GM13977 (cell line): Measurements from ENCODE around the gene ASTN1.

Source experiments
- DNase-seq: peaks from one replicate; pipeline ENCODE4 v3.0.0; 2012; ENCODE audit warnings: low spot score
- CTCF ChIP-seq: IDR thresholded peaks from 2 replicates; pipeline ENCODE4 v1.5.1; 2012; ENCODE audit warnings: mild to moderate bottlenecking, control low read depth; ENCODE audit not compliant: insufficient read depth; ENCODE audit errors: extremely low read depth, missing control alignments
- in situ Hi-C: fragments of 300-500 bp; cut with MboI; formaldehyde crosslinking; loops from one replicate; pipeline ENCODE4 v1.12.0; 2022; ENCODE audit warnings: low sequenced_read_pairs, low pct_unique_long_range_greater_than_20kb, mixed read lengths, inconsistent platforms; ENCODE audit not compliant: unreplicated experiment

Gene ASTN1

GRCh38 chr1:176878750-176879536, 285.6 kb downstream of the ASTN1 start:
- in situ Hi-C loops, result no loop called here
- no peak for DNase-seq
- no peak for TF ChIP-seq CTCF

DNA sequence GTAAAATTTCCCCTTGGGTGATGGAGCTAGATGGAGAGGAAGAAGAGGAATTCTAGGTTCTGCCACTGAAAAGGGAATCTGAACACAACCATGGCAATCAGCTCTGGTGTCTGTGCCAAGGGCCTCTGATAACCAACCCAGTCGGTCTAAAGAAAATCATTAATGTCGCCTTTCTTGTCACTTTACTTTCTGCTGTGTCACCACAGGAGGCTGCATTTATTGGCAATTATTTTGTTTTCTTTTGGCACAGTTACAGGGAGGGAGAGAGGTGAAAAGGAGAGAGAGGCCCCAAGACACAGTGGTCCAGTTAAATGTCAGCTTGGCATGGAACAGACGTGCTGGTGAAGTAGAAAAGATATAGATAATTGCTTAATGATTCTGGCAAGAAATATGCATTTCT, 287.0 kb downstream of the ASTN1 start:
- no peak for TF ChIP-seq CTCF
- in situ Hi-C loops, result no loop called here
- DNase-seq, result no peak

DNA sequence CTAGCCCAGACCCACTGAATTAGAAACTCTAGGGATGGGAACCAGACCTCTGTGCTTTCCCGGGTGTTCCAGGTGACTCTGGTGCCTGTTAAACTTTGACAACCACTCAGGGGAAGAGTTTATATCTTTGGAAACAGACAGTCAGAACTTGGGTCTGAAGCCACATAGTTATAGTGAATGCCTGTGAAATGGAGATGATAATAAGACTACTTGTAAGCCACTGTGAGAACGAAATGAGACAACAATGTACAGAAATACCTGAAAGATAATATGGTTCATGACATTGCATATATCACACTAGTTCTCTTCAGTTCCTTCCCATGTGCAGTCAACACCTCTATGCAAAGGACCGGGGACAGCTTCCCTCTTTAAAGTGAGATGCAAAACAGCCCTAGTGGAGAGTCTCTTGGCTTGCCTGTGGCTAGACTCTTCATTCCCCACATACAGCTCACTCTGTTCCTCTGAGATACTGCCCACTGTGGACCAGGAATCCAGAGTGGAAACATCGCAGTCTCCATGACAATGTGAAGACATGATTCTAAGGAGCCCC, 287.5 kb downstream of the ASTN1 start:
- in situ Hi-C loops, result no loop called here
- no peak for TF ChIP-seq CTCF
- DNase-seq, result no peak

DNA sequence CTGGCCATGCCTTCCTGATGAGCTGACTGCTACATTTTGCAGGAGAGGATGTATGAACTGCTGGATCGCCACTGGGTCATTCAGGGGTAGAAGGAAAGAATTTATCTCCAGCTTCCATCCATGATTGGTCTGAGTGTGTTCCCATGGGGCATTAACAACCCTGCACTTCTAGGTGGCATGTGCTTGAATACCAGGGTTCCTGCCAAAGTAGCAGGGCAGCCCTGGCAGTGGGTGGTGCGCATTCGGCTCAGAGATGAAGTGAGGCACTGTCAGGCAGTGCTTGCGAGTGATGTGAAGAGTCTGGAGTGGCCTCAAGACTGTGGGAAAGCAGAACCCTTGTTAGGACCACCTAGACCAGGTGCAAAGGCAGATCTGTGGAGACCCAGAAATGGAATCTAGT, 294.9 kb downstream of the ASTN1 start:
- DNase-seq, result no peak
- TF ChIP-seq CTCF, result no peak

DNA sequence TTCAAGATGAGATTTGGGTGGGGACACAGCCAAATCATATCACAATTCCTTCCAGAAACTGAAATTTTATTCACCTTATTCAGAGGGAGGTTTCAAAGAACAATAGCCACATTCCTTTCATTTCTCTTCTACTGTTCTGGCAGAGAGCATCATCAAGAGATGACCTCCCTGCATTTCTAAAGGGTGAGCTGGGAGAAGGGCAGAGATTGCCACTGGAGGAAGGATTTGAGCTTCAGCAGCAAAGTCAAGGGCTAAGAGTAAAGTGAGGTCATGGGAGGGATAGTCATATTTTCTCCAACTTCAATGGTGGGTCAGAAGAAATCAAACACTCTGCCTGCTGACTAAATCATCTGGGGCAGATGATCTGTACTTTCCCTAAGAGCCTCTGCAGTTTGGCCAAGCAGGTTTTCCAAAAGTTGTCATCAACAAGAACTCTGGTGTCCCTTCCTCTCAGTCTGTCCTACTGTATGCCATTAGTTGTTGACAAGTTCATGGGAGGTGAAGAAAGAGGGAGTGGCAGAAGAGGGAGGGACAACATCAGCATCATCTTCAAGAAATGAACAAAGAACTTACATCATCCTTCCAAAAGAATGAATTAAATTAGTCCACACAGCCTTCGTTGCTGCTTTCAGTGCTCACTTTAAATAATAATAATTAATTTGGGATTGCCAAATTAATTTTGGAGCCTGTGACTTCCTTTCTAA, 298.3 kb downstream of the ASTN1 start:
- in situ Hi-C loops, result no loop called here
- DNase-seq, result no peak
- TF ChIP-seq CTCF, result no peak

More for the DNA sequence above, 294.9 kb downstream of the ASTN1 start:
- in situ Hi-C loops, result no loop called here

DNA sequence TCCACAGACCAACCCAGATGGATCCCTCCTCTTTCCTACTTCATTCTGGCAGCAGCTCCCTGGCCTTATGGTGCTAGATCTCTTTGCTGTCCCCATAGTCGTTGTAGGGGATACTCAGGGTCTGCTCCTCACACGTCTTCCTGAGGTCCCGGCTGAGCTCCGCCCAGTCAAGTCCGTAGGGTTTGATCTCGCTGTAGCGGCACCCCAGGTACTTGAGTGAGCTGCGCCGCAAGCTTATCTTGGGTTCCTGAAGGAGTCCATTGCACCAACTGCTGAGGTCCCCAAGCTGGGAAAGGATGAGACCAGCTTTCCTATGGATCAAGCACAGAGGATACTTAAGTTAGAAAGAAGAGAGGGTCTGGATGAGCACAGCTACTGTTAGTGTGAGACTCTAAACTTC, 300.3 kb downstream of the ASTN1 start:
- no peak for TF ChIP-seq CTCF
- in situ Hi-C loops, result no loop called here
- DNase-seq, result no peak
